ENCODE measurements around the gene CDK5RAP1. TPM values are rescaled to one million over a fixed set of nuclear protein-coding genes. Genes with fewer than 3 reads are reported as not detected.

CDK5RAP1 gene
- polyA plus RNA-seq, 3 donors, result 24.4 to 65.0 (median 25.5) TPM

- Mint-ChIP-seq H3K9me3 (peaks cover 0 to 1% (median 0%) of the 10 kb centered on the region in 7 donors), H3K4me1 (no peaks in the 10 kb centered on the region), H3K27ac (no peak overlapping the region), H3K27me3 (ENCODE audit: low read depth in 3 of 3) (peaks cover 0 to 3% (median 0%) of the 10 kb centered on the region in 3 donors), H3K36me3 (peaks cover 13 to 19% of the 10 kb centered on the region in 2 donors), H3K4me3 (no peak overlapping the region)
- no peak for DNase-seq
- Histone ChIP-seq H3K27ac (ENCODE audit: low read depth in 1 of 2, low read length in 2 of 2) (no peak overlapping the region), H2AFZ (ENCODE audit: insufficient read depth, low read depth, low read length, poor library complexity, severe bottlenecking) (no peak overlapping the region), H3K4me2 (replicated peaks; ENCODE audit: extremely low read depth, low read length, poor library complexity, severe bottlenecking) (no peak overlapping the region), H3K4me3 (replicated peaks in 1 of 3; ENCODE audit: low read depth in 2 of 3, low read length in 3 of 3) (no peak overlapping the region), H3K36me3 (replicated peaks in 1 of 2; ENCODE audit: control insufficient read depth in 1 of 2, insufficient read depth in 2 of 2, low read length in 2 of 2) (peaks cover 6 to 16% of the 10 kb centered on the region in 2 donors), H3K9me3 (replicated peaks in 1 of 2; ENCODE audit: control insufficient read depth in 1 of 2, insufficient read depth in 1 of 2, low read length in 2 of 2) (no peaks in the 10 kb centered on the region), H3K27me3 (ENCODE audit: control insufficient read depth in 2 of 2, insufficient read depth in 2 of 2, low read length in 2 of 2) (no peaks in the 10 kb centered on the region), H3K4me1 (ENCODE audit: control insufficient read depth in 1 of 2, insufficient read depth in 2 of 2, low read length in 2 of 2) (no peaks in the 10 kb centered on the region), H4K20me1 (ENCODE audit: insufficient read depth, low read length) (no peaks in the 10 kb centered on the region), H3K9ac (ENCODE audit: insufficient read depth, low read length, poor library complexity, severe bottlenecking) (no peak overlapping the region), H3K79me2 (ENCODE audit: insufficient read depth, low read length) (no peaks in the 10 kb centered on the region)
- TF ChIP-seq, protein P1, sequence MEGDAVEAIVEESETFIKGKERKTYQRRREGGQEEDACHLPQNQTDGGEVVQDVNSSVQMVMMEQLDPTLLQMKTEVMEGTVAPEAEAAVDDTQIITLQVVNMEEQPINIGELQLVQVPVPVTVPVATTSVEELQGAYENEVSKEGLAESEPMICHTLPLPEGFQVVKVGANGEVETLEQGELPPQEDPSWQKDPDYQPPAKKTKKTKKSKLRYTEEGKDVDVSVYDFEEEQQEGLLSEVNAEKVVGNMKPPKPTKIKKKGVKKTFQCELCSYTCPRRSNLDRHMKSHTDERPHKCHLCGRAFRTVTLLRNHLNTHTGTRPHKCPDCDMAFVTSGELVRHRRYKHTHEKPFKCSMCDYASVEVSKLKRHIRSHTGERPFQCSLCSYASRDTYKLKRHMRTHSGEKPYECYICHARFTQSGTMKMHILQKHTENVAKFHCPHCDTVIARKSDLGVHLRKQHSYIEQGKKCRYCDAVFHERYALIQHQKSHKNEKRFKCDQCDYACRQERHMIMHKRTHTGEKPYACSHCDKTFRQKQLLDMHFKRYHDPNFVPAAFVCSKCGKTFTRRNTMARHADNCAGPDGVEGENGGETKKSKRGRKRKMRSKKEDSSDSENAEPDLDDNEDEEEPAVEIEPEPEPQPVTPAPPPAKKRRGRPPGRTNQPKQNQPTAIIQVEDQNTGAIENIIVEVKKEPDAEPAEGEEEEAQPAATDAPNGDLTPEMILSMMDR (IDR thresholded peaks at IDR 0.05), result no peak
- WGBS (ENCODE audit: insufficient coverage), result 90% methylated on average over 8 of the region's 9 CpGs
- intact Hi-C loops (cut with micrococcal nuclease), result no loop called here
Measured at GRCh38 chr20:33345342-33345741, 56.0 kb downstream of the CDK5RAP1 start.

DNA sequence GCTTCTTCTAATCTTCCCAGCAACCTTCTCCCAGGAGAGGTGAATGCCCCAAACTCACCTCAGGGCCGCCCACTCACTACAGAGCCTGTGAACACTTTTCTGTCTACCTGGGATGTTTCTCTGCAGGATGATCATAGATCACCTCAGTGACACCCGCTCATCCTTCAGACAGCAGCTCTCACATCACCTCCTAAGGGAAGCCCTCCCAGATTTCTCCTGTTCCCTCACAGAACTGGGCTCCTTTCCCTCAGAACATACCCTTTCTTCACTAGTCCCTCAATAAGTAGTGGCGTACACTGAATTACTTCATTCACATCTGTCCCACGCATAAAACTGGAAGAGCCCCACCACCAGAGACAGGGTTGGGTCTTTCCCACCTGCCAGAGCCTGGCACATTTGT, 57.8 kb downstream of the CDK5RAP1 start:
- no peaks in the 10 kb centered on the region for H3K79me2 ChIP-seq (ENCODE audit: insufficient read depth, low read length)
- no peaks in the 10 kb centered on the region for H3K4me1 ChIP-seq (ENCODE audit: control insufficient read depth in 1 of 2, insufficient read depth in 2 of 2, low read length in 2 of 2)
- Mint-ChIP-seq H3K27ac (no peak overlapping the region), H3K27me3 (ENCODE audit: low read depth in 3 of 3) (peaks cover 0 to 3% (median 2%) of the 10 kb centered on the region in 3 donors), H3K4me1 (no peaks in the 10 kb centered on the region), H3K4me3 (no peak overlapping the region), H3K36me3 (peaks cover 0 to 3% of the 10 kb centered on the region in 2 donors), H3K9me3 (peaks cover 0 to 1% (median 0%) of the 10 kb centered on the region in 7 donors)
- H3K4me3 ChIP-seq (replicated peaks in 1 of 3; ENCODE audit: low read depth in 2 of 3, low read length in 3 of 3), result no peak overlapping the region
- no peaks in the 10 kb centered on the region for H3K9me3 ChIP-seq (replicated peaks in 1 of 2; ENCODE audit: control insufficient read depth in 1 of 2, insufficient read depth in 1 of 2, low read length in 2 of 2)
- intact Hi-C loops (cut with micrococcal nuclease), result no loop called here
- H3K9ac ChIP-seq (ENCODE audit: insufficient read depth, low read length, poor library complexity, severe bottlenecking), result no peak overlapping the region
- H3K36me3 ChIP-seq (replicated peaks in 1 of 2; ENCODE audit: control insufficient read depth in 1 of 2, insufficient read depth in 2 of 2, low read length in 2 of 2), result no peaks in the 10 kb centered on the region
- TF ChIP-seq, protein P1 (IDR thresholded peaks at IDR 0.05), result no peak
- DNase-seq, result no peak
- no peaks in the 10 kb centered on the region for H3K27me3 ChIP-seq (ENCODE audit: control insufficient read depth in 2 of 2, insufficient read depth in 2 of 2, low read length in 2 of 2)
- no peak overlapping the region for H3K4me2 ChIP-seq (replicated peaks; ENCODE audit: extremely low read depth, low read length, poor library complexity, severe bottlenecking)
- 98% methylated on average over 4 of the region's 4 CpGs for WGBS (ENCODE audit: insufficient coverage)
- H4K20me1 ChIP-seq (ENCODE audit: insufficient read depth, low read length), result no peaks in the 10 kb centered on the region
- no peak overlapping the region for H3K27ac ChIP-seq (ENCODE audit: low read depth in 1 of 2, low read length in 2 of 2)
- H2AFZ ChIP-seq (ENCODE audit: insufficient read depth, low read depth, low read length, poor library complexity, severe bottlenecking), result no peak overlapping the region
